Central memory CD8-positive, alpha-beta T cell (primary cell): ENCODE data around the gene FASTK.

Experiments
- ATAC-seq: fragments of 150-1000 bp; cut with Tn5 transposase; replicated peaks from 2 replicates; pipeline ENCODE4 v1.10.0; 2022; ENCODE audit warnings: mild to moderate bottlenecking, moderate FRiP score, moderate number of reproducible peaks; ENCODE audit not compliant: poor library complexity, severe bottlenecking; ENCODE audit errors: extremely low read depth
- DNase-seq, 2 donors: peaks; one replicate each; pipeline ENCODE4 v3.0.0; 2021; ENCODE audit warnings: low spot score in 2 of 2
- H3K27ac Mint-ChIP-seq: one replicate; pipeline ENCODE4 v1.8.0; 2022; ENCODE audit warnings: low read depth, mild to moderate bottlenecking, moderate library complexity, mixed read lengths
- H3K27me3 Mint-ChIP-seq: one replicate; pipeline ENCODE4 v1.8.0; 2022; ENCODE audit warnings: mixed read lengths
- H3K36me3 Mint-ChIP-seq: one replicate; pipeline ENCODE4 v1.8.0; 2022; ENCODE audit warnings: mild to moderate bottlenecking, moderate library complexity, mixed read lengths; ENCODE audit not compliant: insufficient read depth
- H3K4me1 Mint-ChIP-seq: one replicate; pipeline ENCODE4 v1.8.0; 2022; ENCODE audit warnings: mixed read lengths
- H3K4me3 Mint-ChIP-seq: one replicate; pipeline ENCODE4 v1.8.0; 2022; ENCODE audit warnings: mild to moderate bottlenecking, moderate library complexity, mixed read lengths
- H3K9me3 Mint-ChIP-seq: one replicate; pipeline ENCODE4 v1.8.0; 2022; ENCODE audit warnings: mixed read lengths

FASTK gene

GRCh38 chr7:151123158-151123821 is 42.7 kb upstream of the FASTK start:
- no peaks in the 10 kb centered on the region for H3K9me3 Mint-ChIP-seq
- H3K4me1 Mint-ChIP-seq = peaks cover 14% of the 10 kb centered on the region
- H3K27me3 Mint-ChIP-seq = no peaks in the 10 kb centered on the region
- peaks cover 11% of the 10 kb centered on the region for H3K36me3 Mint-ChIP-seq
- no peak overlapping the region for H3K27ac Mint-ChIP-seq
- DNase-seq (no peak), ATAC-seq (no peak)
- H3K4me3 Mint-ChIP-seq = no peak overlapping the region

GRCh38 chr7:151122796-151123157 is 42.2 kb upstream of the FASTK start:
- DNase-seq = no peak
- Mint-ChIP-seq H3K27me3 (no peaks in the 10 kb centered on the region), H3K27ac (no peak overlapping the region), H3K9me3 (no peaks in the 10 kb centered on the region), H3K36me3 (peaks cover 11% of the 10 kb centered on the region), H3K4me1 (peaks cover 14% of the 10 kb centered on the region), H3K4me3 (no peak overlapping the region)
- ATAC-seq = no peak

GRCh38 chr7:151122276-151122675 is 41.7 kb upstream of the FASTK start:
- peaks cover 17% of the 10 kb centered on the region for H3K4me1 Mint-ChIP-seq
- no peak overlapping the region for H3K4me3 Mint-ChIP-seq
- no peaks in the 10 kb centered on the region for H3K9me3 Mint-ChIP-seq
- H3K27ac Mint-ChIP-seq = peak overlapping the region; percentile 60
- no peaks in the 10 kb centered on the region for H3K27me3 Mint-ChIP-seq
- DNase-seq (no peak), ATAC-seq (no peak)
- H3K36me3 Mint-ChIP-seq = peaks cover 11% of the 10 kb centered on the region

- no peak for ATAC-seq
- no peaks in the 10 kb centered on the region for H3K9me3 Mint-ChIP-seq
- peak overlapping the region; percentile 60 for H3K27ac Mint-ChIP-seq
- H3K36me3 Mint-ChIP-seq = peaks cover 11% of the 10 kb centered on the region
- no peak overlapping the region for H3K4me3 Mint-ChIP-seq
- DNase-seq = no peak
- no peaks in the 10 kb centered on the region for H3K27me3 Mint-ChIP-seq
- H3K4me1 Mint-ChIP-seq = peaks cover 24% of the 10 kb centered on the region
Measured at GRCh38 chr7:151121380-151122170, 41.0 kb upstream of the FASTK start.

GRCh38 chr7:151120896-151121295 is 40.3 kb upstream of the FASTK start:
- Mint-ChIP-seq H3K27me3 (no peaks in the 10 kb centered on the region), H3K36me3 (peaks cover 13% of the 10 kb centered on the region)
- no peak for ATAC-seq

DNA sequence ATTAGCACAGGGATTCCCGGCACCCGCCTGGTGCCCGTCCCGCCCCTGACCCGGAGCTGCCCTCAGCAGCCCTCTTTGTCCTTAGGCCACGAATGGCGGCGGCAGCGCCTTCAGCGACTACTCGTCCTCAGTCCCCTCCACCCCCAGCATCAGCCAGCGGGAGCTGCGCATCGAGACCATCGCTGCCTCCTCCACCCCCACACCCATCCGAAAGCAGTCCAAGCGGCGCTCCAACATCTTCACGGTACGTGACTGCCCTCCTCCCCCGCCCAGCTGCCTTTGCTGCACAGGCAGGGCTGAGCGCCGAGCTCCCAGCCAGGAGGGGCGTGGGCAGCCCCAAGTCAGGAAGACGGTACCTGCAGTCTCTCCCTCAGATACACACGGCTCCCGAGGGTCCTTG is 39.3 kb upstream of the FASTK start:
- H3K27ac Mint-ChIP-seq = no peak overlapping the region
- H3K27me3 Mint-ChIP-seq = no peaks in the 10 kb centered on the region
- H3K4me1 Mint-ChIP-seq = peaks cover 24% of the 10 kb centered on the region
- H3K9me3 Mint-ChIP-seq = no peaks in the 10 kb centered on the region
- DNase-seq (no peak), ATAC-seq (no peak)
- H3K36me3 Mint-ChIP-seq = peaks cover 15% of the 10 kb centered on the region
- H3K4me3 Mint-ChIP-seq = no peak overlapping the region

More at GRCh38 chr7:151120896-151121295, 40.3 kb upstream of the FASTK start:
- Mint-ChIP-seq H3K4me3 (no peak overlapping the region), H3K4me1 (peaks cover 24% of the 10 kb centered on the region), H3K9me3 (no peaks in the 10 kb centered on the region), H3K27ac (no peak overlapping the region)
- no peak for DNase-seq

DNA sequence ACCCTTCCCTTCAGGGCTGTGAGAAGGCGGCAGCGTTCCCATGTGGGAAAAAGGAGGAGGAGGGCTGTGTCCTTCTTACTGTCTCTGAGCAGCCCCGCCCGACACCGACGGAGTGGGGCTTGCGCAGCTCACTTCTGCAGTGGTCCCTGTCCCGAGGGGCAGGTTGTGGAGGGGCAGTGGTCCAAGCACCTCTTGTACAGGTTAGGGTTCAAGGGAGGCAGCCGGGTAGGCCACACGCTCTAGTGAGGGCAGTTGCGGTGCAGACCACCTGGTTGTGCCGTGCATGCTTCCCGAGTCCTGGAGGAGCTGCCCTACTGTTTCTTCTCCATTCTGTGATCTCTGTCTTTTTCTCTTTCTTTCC is 38.4 kb upstream of the FASTK start:
- peaks cover 15% of the 10 kb centered on the region for H3K36me3 Mint-ChIP-seq
- peaks cover 22% of the 10 kb centered on the region for H3K4me1 Mint-ChIP-seq
- no peaks in the 10 kb centered on the region for H3K27me3 Mint-ChIP-seq
- H3K9me3 Mint-ChIP-seq = no peaks in the 10 kb centered on the region
- DNase-seq = no peak
- H3K27ac Mint-ChIP-seq = peak overlapping the region; percentile 94
- H3K4me3 Mint-ChIP-seq = peak overlapping the region; percentile 14
- no peak for ATAC-seq

DNA sequence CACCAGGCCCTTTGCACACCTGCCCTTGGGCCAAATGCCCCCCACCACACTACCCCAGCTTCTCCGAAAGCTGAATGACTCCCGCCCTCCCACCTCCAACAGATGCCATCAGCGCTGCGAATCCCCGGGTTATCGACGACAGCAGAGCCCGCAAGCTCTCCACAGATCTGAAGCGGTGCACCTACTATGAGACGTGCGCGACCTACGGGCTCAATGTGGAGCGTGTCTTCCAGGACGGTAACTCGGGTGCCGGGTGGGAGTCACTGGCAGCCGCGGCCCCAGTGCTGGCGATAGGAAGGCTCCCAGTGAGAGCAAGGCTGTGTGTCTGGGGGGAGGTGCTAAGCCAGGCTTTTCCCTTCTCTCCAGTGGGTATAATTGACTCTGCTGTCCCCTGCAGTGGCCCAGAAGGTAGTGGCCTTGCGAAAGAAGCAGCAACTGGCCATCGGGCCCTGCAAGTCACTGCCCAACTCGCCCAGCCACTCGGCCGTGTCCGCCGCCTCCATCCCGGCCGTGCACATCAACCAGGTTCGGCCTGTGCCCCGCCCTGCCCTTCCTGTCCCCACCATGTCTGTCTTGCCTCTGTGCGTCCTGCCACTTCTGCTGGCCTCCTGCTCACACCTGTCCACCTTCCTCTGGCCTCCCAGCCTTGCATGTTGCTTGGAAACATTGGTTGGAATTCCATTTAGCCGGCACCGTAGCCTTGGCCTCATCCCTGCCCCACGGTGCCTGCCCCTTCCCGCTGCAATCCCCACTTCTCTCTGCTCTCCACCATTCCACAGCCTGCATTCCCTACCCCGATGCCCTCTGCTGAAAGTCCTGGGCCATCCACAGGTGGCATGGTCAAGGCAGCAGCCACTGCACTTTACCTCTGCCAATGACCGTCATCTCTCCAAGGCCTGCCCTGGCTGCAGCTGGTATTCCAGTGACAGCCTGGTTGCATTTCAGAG is 37.8 kb upstream of the FASTK start:
- peaks cover 16% of the 10 kb centered on the region for H3K4me1 Mint-ChIP-seq
- no peaks in the 10 kb centered on the region for H3K9me3 Mint-ChIP-seq
- peak overlapping the region; percentile 14 for H3K4me3 Mint-ChIP-seq
- DNase-seq (no peak), ATAC-seq (no peak)
- peaks cover 12% of the 10 kb centered on the region for H3K36me3 Mint-ChIP-seq
- H3K27me3 Mint-ChIP-seq = no peaks in the 10 kb centered on the region
- peak overlapping the region; percentile 94 for H3K27ac Mint-ChIP-seq

- Mint-ChIP-seq H3K9me3 (no peaks in the 10 kb centered on the region), H3K36me3 (peaks cover 11% of the 10 kb centered on the region), H3K27ac (peak overlapping the region; percentile 84), H3K27me3 (no peaks in the 10 kb centered on the region), H3K4me3 (peak overlapping the region; percentile 65), H3K4me1 (peaks cover 15% of the 10 kb centered on the region)
- DNase-seq (peak in 1 of 2 donors; percentile 41), ATAC-seq (peak; percentile 83)
Measured at GRCh38 chr7:151117565-151117964, 37.0 kb upstream of the FASTK start.

GRCh38 chr7:151116603-151117440 is 36.2 kb upstream of the FASTK start:
- Mint-ChIP-seq H3K36me3 (peaks cover 11% of the 10 kb centered on the region), H3K9me3 (no peaks in the 10 kb centered on the region), H3K27ac (peak overlapping the region; percentile 84), H3K4me3 (peak overlapping the region; percentile 65), H3K4me1 (peaks cover 15% of the 10 kb centered on the region), H3K27me3 (no peaks in the 10 kb centered on the region)
- ATAC-seq (no peak), DNase-seq (no peak)

DNA sequence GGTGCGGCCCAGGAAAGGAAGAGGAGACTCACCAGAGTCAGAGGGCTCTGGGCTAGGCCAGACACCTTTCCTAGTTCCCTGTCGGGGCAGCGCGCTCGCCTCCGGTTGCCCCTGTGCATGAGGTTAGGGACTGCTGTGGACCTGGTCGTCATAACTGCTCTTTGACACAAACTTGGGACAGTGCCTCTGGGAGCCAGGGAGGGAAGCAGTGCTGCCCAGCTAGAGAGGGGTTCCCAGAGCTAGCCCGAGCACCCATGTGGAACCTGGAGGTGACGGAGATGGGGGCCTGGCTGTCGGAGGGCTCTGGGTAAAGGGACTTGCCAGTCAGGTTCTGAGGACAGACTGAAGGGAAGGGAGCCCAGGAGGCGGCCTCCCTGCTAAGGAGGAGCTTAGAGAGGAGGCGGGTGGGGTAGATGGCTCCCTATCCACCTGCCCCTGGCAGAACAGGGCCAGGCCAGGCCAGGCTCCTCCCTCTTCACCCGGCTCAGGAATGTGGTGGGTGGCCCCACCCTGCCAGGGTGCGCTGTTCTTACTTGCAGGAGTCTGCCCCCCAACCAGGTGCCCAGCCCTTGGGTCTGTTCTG is 35.3 kb upstream of the FASTK start:
- peak overlapping the region; percentile 65 for H3K4me3 Mint-ChIP-seq
- H3K36me3 Mint-ChIP-seq = peaks cover 8% of the 10 kb centered on the region
- H3K27ac Mint-ChIP-seq = no peak overlapping the region
- H3K27me3 Mint-ChIP-seq = no peaks in the 10 kb centered on the region
- ATAC-seq (no peak), DNase-seq (no peak)
- H3K4me1 Mint-ChIP-seq = peaks cover 15% of the 10 kb centered on the region
- H3K9me3 Mint-ChIP-seq = no peaks in the 10 kb centered on the region
